WTC11 (cell line): ENCODE results near the gene TCEAL4. TPM values are rescaled to one million over a fixed set of nuclear protein-coding genes. Genes with fewer than 3 reads are reported as not detected.

Experiments
- ATAC-seq: fragments of 200-7000 bp; cut with Tn5 transposase; 2 replicates; pipeline ENCODE4 v1.10.0; 2021; ENCODE audit warnings: mild to moderate bottlenecking, moderate library complexity
- CTCF ChIA-PET: fragments of 300-600 bp; sonication (Branson Sonifier 250); formaldehyde crosslinking; loops from one replicate; lab custom pipeline; 2021; ENCODE audit warnings: antibody characterized with exemption; lab: Charles Lee
- POLR2A ChIA-PET: fragments of 350-600 bp; sonication (Branson Sonifier 250); formaldehyde crosslinking; loops from one replicate; lab custom pipeline; 2021; ENCODE audit warnings: antibody characterized with exemption; lab: Charles Lee
- DNase-seq: peaks from one replicate; pipeline ENCODE4 v3.0.0; 2021; ENCODE audit warnings: low spot score
- H3K27ac Mint-ChIP-seq: 2 replicates; pipeline ENCODE4 v1.8.0; 2021; ENCODE audit warnings: mixed read lengths
- H3K27me3 Mint-ChIP-seq: 2 replicates; pipeline ENCODE4 v1.8.0; 2021; ENCODE audit warnings: low read depth, mild to moderate bottlenecking, moderate library complexity, mixed read lengths
- H3K36me3 Mint-ChIP-seq: 2 replicates; pipeline ENCODE4 v1.8.0; 2021; ENCODE audit warnings: mixed read lengths
- H3K4me1 Mint-ChIP-seq: 2 replicates; pipeline ENCODE4 v1.8.0; 2022; ENCODE audit warnings: mixed read lengths
- H3K4me3 Mint-ChIP-seq: 2 replicates; pipeline ENCODE4 v1.8.0; 2021; ENCODE audit warnings: mild to moderate bottlenecking, moderate library complexity, mixed read lengths
- H3K9me3 Mint-ChIP-seq: 2 replicates; pipeline ENCODE4 v1.8.0; 2021; ENCODE audit warnings: mixed read lengths
- AFF4 ChIP-seq: sonication (generic); formaldehyde crosslinking; IDR thresholded peaks from 2 replicates; pipeline ENCODE4 v1.8.1; 2023; ENCODE audit warnings: mild to moderate bottlenecking, missing genetic modification reagents, borderline replicate concordance
- AR ChIP-seq: fragments of 250-450 bp; sonication (Bioruptor Pico); IDR thresholded peaks from 2 replicates; pipeline ENCODE4 v1.9.0; 2021; ENCODE audit warnings: mild to moderate bottlenecking
- ATF1 ChIP-seq: sonication (generic); formaldehyde crosslinking; IDR thresholded peaks from 2 replicates; pipeline ENCODE4 v1.8.1; 2023; ENCODE audit warnings: mild to moderate bottlenecking, moderate library complexity, missing genetic modification reagents
- ATF2 ChIP-seq: sonication (generic); formaldehyde crosslinking; IDR thresholded peaks from 2 replicates; pipeline ENCODE4 v1.8.1; 2022; ENCODE audit warnings: low read depth, missing genetic modification reagents, borderline replicate concordance
- CREM ChIP-seq: sonication (generic); formaldehyde crosslinking; IDR thresholded peaks from 2 replicates; pipeline ENCODE4 v1.8.1; 2022; ENCODE audit warnings: mild to moderate bottlenecking, missing genetic modification reagents, moderate library complexity
- EMX1 ChIP-seq: fragments of 250-450 bp; sonication (Bioruptor Pico); IDR thresholded peaks from 2 replicates; pipeline ENCODE4 v1.8.0; 2021; ENCODE audit warnings: mild to moderate bottlenecking
- FOXJ3 ChIP-seq: sonication (generic); formaldehyde crosslinking; IDR thresholded peaks from 2 replicates; pipeline ENCODE4 v1.9.0; 2021; ENCODE audit warnings: missing genetic modification reagents, mild to moderate bottlenecking, borderline replicate concordance
- GTF2I ChIP-seq: fragments of 250-450 bp; sonication (Bioruptor Pico); conservative IDR thresholded peaks from 2 replicates; pipeline ENCODE4 v1.4.0; 2021; ENCODE audit warnings: mild to moderate bottlenecking
- HMGA2 ChIP-seq: fragments of 250-450 bp; sonication (Bioruptor Pico); IDR thresholded peaks from 2 replicates; pipeline ENCODE4 v1.4.0; 2021; ENCODE audit warnings: mild to moderate bottlenecking, moderate library complexity
- IRF2 ChIP-seq: sonication (generic); formaldehyde crosslinking; IDR thresholded peaks from 2 replicates; pipeline ENCODE4 v1.8.0; 2022; ENCODE audit warnings: low read depth, missing genetic modification reagents, borderline replicate concordance
- KAT7 ChIP-seq: sonication (generic); formaldehyde crosslinking; IDR thresholded peaks from 2 replicates; pipeline ENCODE4 v1.8.1; 2023; ENCODE audit warnings: missing genetic modification reagents, mild to moderate bottlenecking, borderline replicate concordance
- NR2C2 ChIP-seq: sonication (generic); formaldehyde crosslinking; IDR thresholded peaks from 2 replicates; pipeline ENCODE4 v1.8.0; 2022; ENCODE audit warnings: mild to moderate bottlenecking, missing genetic modification reagents
- PRDM15 ChIP-seq: sonication (generic); formaldehyde crosslinking; IDR thresholded peaks from 2 replicates; pipeline ENCODE4 v1.8.0; 2022; ENCODE audit warnings: missing genetic modification reagents
- RORB ChIP-seq: fragments of 250-450 bp; sonication (Bioruptor Pico); IDR thresholded peaks from 2 replicates; pipeline ENCODE4 v1.9.0; 2021; ENCODE audit warnings: mild to moderate bottlenecking
- SOX15 ChIP-seq: fragments of 250-450 bp; sonication (Bioruptor Pico); IDR thresholded peaks from 2 replicates; pipeline ENCODE4 v1.9.0; 2021; ENCODE audit warnings: mild to moderate bottlenecking
- SP1 ChIP-seq: sonication (generic); formaldehyde crosslinking; conservative IDR thresholded peaks from 2 replicates; pipeline ENCODE4 v1.8.1; 2022; ENCODE audit warnings: missing genetic modification reagents
- TEAD4 ChIP-seq: sonication (generic); formaldehyde crosslinking; IDR thresholded peaks from 2 replicates; pipeline ENCODE4 v1.8.0; 2022; ENCODE audit warnings: mild to moderate bottlenecking, missing genetic modification reagents
- ZMAT4 ChIP-seq: fragments of 250-450 bp; sonication (Bioruptor Pico); IDR thresholded peaks from 2 replicates; pipeline ENCODE4 v1.9.0; 2021; ENCODE audit warnings: mild to moderate bottlenecking
- ZNF138 ChIP-seq: sonication (generic); formaldehyde crosslinking; conservative IDR thresholded peaks from 2 replicates; pipeline ENCODE4 v1.8.1; 2022; ENCODE audit warnings: mild to moderate bottlenecking, moderate library complexity, missing genetic modification reagents
- ZNF263 ChIP-seq: sonication (generic); formaldehyde crosslinking; IDR thresholded peaks from 2 replicates; pipeline ENCODE4 v1.8.1; 2022; ENCODE audit warnings: low read depth, mild to moderate bottlenecking, moderate library complexity, missing genetic modification reagents
- ZNF532 ChIP-seq: fragments of 250-450 bp; sonication (Bioruptor Pico); IDR thresholded peaks from 2 replicates; pipeline ENCODE4 v1.9.0; 2021; ENCODE audit warnings: mild to moderate bottlenecking, borderline replicate concordance
- total RNA-seq: library from RNA; stranded (reverse); gene quantifications from 3 replicates; pipeline ENCODE4 v1.2.3, GENCODE V29; 2021

TCEAL4 gene
- total RNA-seq, 1 experiment from 2014 or later: 46.4 TPM

- TF ChIP-seq CREM (CRISPR knock-in tag) (no peak), TEAD4 (CRISPR knock-in tag) (no peak), AR (CRISPR knock-in tag) (no peak), ZMAT4 (CRISPR knock-in tag) (no peak), RORB (CRISPR knock-in tag) (no peak), SP1 (CRISPR knock-in tag) (no peak), GTF2I (CRISPR knock-in tag) (no peak)
- TF ChIP-seq, all 79 proteins: peak for 0
Observed at GRCh38 chrX:103536071-103536470, 49.2 kb upstream of the TCEAL4 start (continued).

- Mint-ChIP-seq H3K27ac (no peak overlapping the region), H3K36me3 (no peaks in the 10 kb centered on the region), H3K4me3 (no peak overlapping the region), H3K9me3 (no peaks in the 10 kb centered on the region), H3K4me1 (0 out of 2 replicates have a peak, but pooled peaks cover 4% of the 10 kb centered on the region), H3K27me3 (no peaks in the 10 kb centered on the region)
- ATAC-seq (no peak), DNase-seq (no peak)
- ChIA-PET POLR2A (interaction anchor here (0.6 kb wide), 1 partner anchor 93 kb away, joined by 3 read pairs; no protein-coding TSS in a partner anchor), CTCF (interaction anchor here (0.7 to 1.1 kb wide), 5 partner anchors 10 to 93 kb away, joined by 3 read pairs; no protein-coding TSS in a partner anchor)
- TF ChIP-seq EMX1 (CRISPR knock-in tag) (no peak), ZNF532 (CRISPR knock-in tag) (no peak), AFF4 (no peak), ATF2 (no peak), SOX15 (no peak), ATF1 (no peak), PRDM15 (CRISPR knock-in tag) (no peak), HMGA2 (no peak), ZNF138 (no peak), IRF2 (no peak), NR2C2 (CRISPR knock-in tag) (no peak), KAT7 (CRISPR knock-in tag) (no peak), ZNF263 (CRISPR knock-in tag) (no peak), GTF2I (CRISPR knock-in tag) (no peak), FOXJ3 (CRISPR knock-in tag) (no peak)
Observed at GRCh38 chrX:103536732-103537131, 48.6 kb upstream of the TCEAL4 start.
